ENCODE results near the gene SORL1-AS1.
"Not testable (repeated sequence)": the region's sequence is repeated elsewhere in the genome, so short reads cannot be mapped to it uniquely, and the experiment has no call there.

SORL1-AS1 gene

DNA sequence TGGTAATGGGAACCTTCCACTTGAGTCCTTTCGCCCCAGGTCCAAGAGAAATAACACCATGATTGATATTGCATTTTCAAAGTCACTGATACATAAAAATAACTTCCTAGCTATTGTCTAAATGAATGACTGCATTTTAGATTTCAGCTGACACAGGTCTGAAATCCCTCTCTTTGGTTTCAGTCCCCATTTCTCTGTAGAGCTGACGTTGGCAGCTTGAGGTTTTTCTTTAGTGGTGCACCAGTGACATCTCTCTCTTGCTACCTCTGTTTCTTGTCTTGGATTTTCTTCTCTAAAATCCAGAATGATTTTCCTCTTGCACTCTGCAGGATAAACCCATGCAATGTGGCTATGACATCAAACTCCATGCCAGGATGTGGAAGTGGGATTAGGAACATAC, 32.4 kb downstream of the SORL1-AS1 start:
- H3K4me3 ChIP-seq (ENCODE audit: low read length) = no peak overlapping the region
- no peaks in the 10 kb centered on the region for H3K9me3 ChIP-seq (ENCODE audit: control insufficient read depth, low read depth, low read length)
- peaks cover 3% of the 10 kb centered on the region for H3K4me1 ChIP-seq (ENCODE audit: control insufficient read depth, low read depth, low read length)

GRCh38 chr11:121419836-121420235, 32.9 kb downstream of the SORL1-AS1 start:
- no peak overlapping the region for H3K9ac ChIP-seq (ENCODE audit: low read length)
- H3K36me3 ChIP-seq (ENCODE audit: control insufficient read depth, low read depth, low read length) = no peaks in the 10 kb centered on the region
- H3K4me1 ChIP-seq (ENCODE audit: control insufficient read depth, low read depth, low read length) = peaks cover 3% of the 10 kb centered on the region
- H3K4me3 ChIP-seq (ENCODE audit: low read length) = no peak overlapping the region
- no peaks in the 10 kb centered on the region for H3K27me3 ChIP-seq (ENCODE audit: control insufficient read depth, insufficient read depth, low read length)
- no peak overlapping the region for H3K27ac ChIP-seq (ENCODE audit: low read length)
- H3K9me3 ChIP-seq (ENCODE audit: control insufficient read depth, low read depth, low read length) = no peaks in the 10 kb centered on the region

More for the DNA sequence above, 32.4 kb downstream of the SORL1-AS1 start:
- no peaks in the 10 kb centered on the region for H3K36me3 ChIP-seq (ENCODE audit: control insufficient read depth, low read depth, low read length)
- H3K9ac ChIP-seq (ENCODE audit: low read length) = no peak overlapping the region
- no peaks in the 10 kb centered on the region for H3K27me3 ChIP-seq (ENCODE audit: control insufficient read depth, insufficient read depth, low read length)
- no peak overlapping the region for H3K27ac ChIP-seq (ENCODE audit: low read length)

GRCh38 chr11:121418625-121419114, 34.1 kb downstream of the SORL1-AS1 start:
- H3K9ac ChIP-seq (ENCODE audit: low read length) = no peak overlapping the region
- H3K27ac ChIP-seq (ENCODE audit: low read length) = no peak overlapping the region
- no peak overlapping the region for H3K4me3 ChIP-seq (ENCODE audit: low read length)
- H3K9me3 ChIP-seq (ENCODE audit: control insufficient read depth, low read depth, low read length) = no peaks in the 10 kb centered on the region
- H3K27me3 ChIP-seq (ENCODE audit: control insufficient read depth, insufficient read depth, low read length) = no peaks in the 10 kb centered on the region
- H3K4me1 ChIP-seq (ENCODE audit: control insufficient read depth, low read depth, low read length) = peaks cover 3% of the 10 kb centered on the region
- H3K36me3 ChIP-seq (ENCODE audit: control insufficient read depth, low read depth, low read length) = no peaks in the 10 kb centered on the region

DNA sequence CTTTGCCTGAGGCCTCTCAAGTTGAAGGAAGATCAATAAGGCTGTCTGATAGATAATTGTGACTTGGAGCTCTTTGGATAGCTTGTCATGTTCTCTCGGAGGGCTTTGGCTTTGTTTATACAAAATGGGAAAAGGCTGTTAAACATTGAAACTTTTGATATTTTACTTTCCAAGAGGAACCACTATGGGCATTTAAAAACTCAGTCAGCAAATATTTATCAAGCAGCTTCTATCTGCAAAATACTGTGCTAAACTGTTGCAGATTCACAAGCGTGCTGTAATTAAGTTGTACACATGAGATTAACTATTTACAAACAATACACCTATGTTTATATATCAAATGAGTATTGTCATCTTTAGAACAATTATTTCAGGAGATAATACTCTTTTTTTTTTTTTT, 35.2 kb downstream of the SORL1-AS1 start:
- no peak overlapping the region for H3K9ac ChIP-seq (ENCODE audit: low read length)
- no peaks in the 10 kb centered on the region for H3K9me3 ChIP-seq (ENCODE audit: control insufficient read depth, low read depth, low read length)
- no peaks in the 10 kb centered on the region for H3K27me3 ChIP-seq (ENCODE audit: control insufficient read depth, insufficient read depth, low read length)
- H3K27ac ChIP-seq (ENCODE audit: low read length) = no peak overlapping the region
- H3K4me1 ChIP-seq (ENCODE audit: control insufficient read depth, low read depth, low read length) = peaks cover 3% of the 10 kb centered on the region
- no peak overlapping the region for H3K4me3 ChIP-seq (ENCODE audit: low read length)
- H3K36me3 ChIP-seq (ENCODE audit: control insufficient read depth, low read depth, low read length) = no peaks in the 10 kb centered on the region

- no peak overlapping the region for H3K9ac ChIP-seq (ENCODE audit: low read length)
- peaks cover 3% of the 10 kb centered on the region for H3K4me1 ChIP-seq (ENCODE audit: control insufficient read depth, low read depth, low read length)
- no peak overlapping the region for H3K4me3 ChIP-seq (ENCODE audit: low read length)
- H3K9me3 ChIP-seq (ENCODE audit: control insufficient read depth, low read depth, low read length) = no peaks in the 10 kb centered on the region
- H3K36me3 ChIP-seq (ENCODE audit: control insufficient read depth, low read depth, low read length) = no peaks in the 10 kb centered on the region
- H3K27ac ChIP-seq (ENCODE audit: low read length) = no peak overlapping the region
- H3K27me3 ChIP-seq (ENCODE audit: control insufficient read depth, insufficient read depth, low read length) = no peaks in the 10 kb centered on the region
Measured at GRCh38 chr11:121417055-121417551, 35.7 kb downstream of the SORL1-AS1 start.

- Histone ChIP-seq H3K27ac (ENCODE audit: low read length) (no peak overlapping the region), H3K36me3 (ENCODE audit: control insufficient read depth, low read depth, low read length) (no peaks in the 10 kb centered on the region), H3K4me3 (ENCODE audit: low read length) (no peak overlapping the region), H3K4me1 (ENCODE audit: control insufficient read depth, low read depth, low read length) (peaks cover 3% of the 10 kb centered on the region), H3K27me3 (ENCODE audit: control insufficient read depth, insufficient read depth, low read length) (no peaks in the 10 kb centered on the region), H3K9me3 (ENCODE audit: control insufficient read depth, low read depth, low read length) (no peaks in the 10 kb centered on the region), H3K9ac (ENCODE audit: low read length) (no peak overlapping the region)
Measured at GRCh38 chr11:121415856-121416255, 36.9 kb downstream of the SORL1-AS1 start.

DNA sequence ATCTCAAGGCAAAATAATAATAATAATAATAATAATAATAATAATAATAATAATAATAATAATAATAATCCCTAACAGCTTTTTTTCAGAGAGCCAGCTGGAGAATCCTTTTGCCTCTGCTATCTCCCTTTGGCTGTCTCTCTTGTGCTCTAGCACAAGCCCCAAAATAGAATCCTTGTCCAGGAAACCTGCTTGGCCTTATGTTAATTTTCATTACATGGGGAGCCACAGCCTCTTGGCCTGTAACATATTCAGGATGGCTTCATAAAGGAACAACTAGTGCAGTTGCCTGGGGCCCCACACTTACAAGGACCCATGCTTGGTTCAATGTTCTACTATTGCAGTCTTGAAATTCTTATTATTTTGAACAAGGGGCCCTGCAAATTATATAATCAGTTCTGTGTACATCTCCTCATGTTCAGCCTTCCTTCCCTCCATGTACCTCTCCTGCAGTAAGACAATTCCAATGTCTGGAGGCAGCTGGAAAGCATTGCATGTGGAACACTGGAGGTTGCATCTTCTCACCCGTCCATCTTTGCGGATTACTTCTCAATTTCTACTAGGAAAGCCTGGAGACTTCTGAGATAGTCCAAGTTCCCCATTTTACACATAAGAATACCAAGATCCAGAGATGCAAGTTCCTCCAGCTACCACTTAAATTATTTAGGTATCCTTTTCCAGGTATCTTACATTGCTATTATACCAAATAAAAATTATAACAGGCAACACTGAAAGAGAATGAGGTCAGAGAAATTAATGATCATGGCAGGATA, 38.4 kb downstream of the SORL1-AS1 start:
- Histone ChIP-seq H3K36me3 (ENCODE audit: control insufficient read depth, low read depth, low read length) (no peaks in the 10 kb centered on the region), H3K9ac (ENCODE audit: low read length) (no peak overlapping the region), H3K9me3 (ENCODE audit: control insufficient read depth, low read depth, low read length) (no peaks in the 10 kb centered on the region), H3K27me3 (ENCODE audit: control insufficient read depth, insufficient read depth, low read length) (no peaks in the 10 kb centered on the region), H3K4me1 (ENCODE audit: control insufficient read depth, low read depth, low read length) (no peaks in the 10 kb centered on the region), H3K27ac (ENCODE audit: low read length) (no peak overlapping the region), H3K4me3 (ENCODE audit: low read length) (no peak overlapping the region)

DNA sequence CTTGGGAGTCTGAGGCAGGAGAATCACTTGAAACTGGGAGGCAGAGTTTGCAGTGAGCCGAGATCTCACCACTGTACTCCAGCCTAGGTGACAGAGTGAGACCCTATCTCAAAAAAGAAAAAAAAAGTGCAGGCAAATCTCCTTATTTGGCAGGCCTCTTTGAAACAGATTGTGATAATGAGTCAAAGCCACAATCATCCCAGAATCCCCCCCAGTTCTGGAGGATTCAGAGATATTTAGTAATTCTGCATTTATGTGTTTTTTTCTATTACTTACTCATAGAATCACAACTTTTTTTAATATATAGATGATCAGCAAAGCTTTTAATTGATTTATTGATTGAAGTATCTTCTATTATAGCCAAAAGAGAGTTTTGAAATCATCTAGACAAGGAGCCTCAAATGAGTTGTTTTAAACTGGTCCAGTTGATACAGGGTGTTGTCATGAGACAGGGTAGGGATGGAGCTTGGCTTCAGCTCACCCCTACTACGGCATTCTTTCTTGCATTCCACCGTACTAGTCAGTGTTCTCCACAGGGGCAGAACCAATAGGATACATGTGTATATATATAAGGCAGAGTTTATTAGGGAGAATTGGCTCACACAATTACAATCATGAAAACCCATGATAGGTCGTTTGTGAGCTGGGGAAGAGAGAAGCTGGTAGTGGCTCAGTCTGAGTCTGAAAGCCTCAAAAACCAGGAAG, 39.9 kb downstream of the SORL1-AS1 start:
- Histone ChIP-seq H3K27me3 (ENCODE audit: control insufficient read depth, insufficient read depth, low read length) (no peaks in the 10 kb centered on the region), H3K9me3 (ENCODE audit: control insufficient read depth, low read depth, low read length) (no peaks in the 10 kb centered on the region), H3K9ac (ENCODE audit: low read length) (no peak overlapping the region), H3K4me3 (ENCODE audit: low read length) (no peak overlapping the region), H3K27ac (ENCODE audit: low read length) (no peak overlapping the region), H3K36me3 (ENCODE audit: control insufficient read depth, low read depth, low read length) (no peaks in the 10 kb centered on the region), H3K4me1 (ENCODE audit: control insufficient read depth, low read depth, low read length) (peaks cover 7% of the 10 kb centered on the region)

DNA sequence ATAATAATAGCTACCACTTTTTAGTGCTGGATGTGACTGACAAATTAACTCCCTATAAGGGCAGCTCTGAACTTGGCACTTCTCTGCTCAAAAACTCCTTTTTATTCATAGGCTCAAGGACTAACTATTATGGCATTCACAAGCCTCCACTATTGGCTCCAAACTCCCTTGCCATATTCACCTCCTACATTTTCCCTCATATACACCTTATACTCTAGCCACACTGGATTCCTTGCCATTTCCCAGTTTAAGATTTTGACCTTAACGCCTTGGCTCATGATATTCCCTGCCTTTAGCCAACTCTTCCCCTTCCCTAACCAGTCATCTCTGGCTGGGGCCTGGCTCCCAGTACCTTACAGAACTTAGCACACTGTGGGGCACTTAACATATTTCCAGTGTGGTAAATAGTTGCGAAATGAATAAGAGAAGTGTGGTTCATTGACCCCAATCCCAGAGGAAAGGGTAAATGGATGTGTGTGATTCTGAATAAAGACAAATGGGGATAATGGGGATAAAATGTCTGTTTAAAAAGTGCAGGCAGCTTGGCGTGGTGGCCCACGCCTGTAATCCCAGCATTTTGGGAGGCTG, 40.7 kb downstream of the SORL1-AS1 start:
- Histone ChIP-seq H3K9ac (ENCODE audit: low read length) (no peak overlapping the region), H3K4me1 (ENCODE audit: control insufficient read depth, low read depth, low read length) (peaks cover 14% of the 10 kb centered on the region)

GRCh38 chr11:121411330-121411729, 41.4 kb downstream of the SORL1-AS1 start:
- H3K4me1 ChIP-seq (ENCODE audit: control insufficient read depth, low read depth, low read length) = peaks cover 21% of the 10 kb centered on the region
- H3K27ac ChIP-seq (ENCODE audit: low read length); H3K9me3 ChIP-seq (ENCODE audit: control insufficient read depth, low read depth, low read length); H3K9ac ChIP-seq (ENCODE audit: low read length); H3K27me3 ChIP-seq (ENCODE audit: control insufficient read depth, insufficient read depth, low read length); H3K36me3 ChIP-seq (ENCODE audit: control insufficient read depth, low read depth, low read length); H3K4me3 ChIP-seq (ENCODE audit: low read length): not testable (repeated sequence)

More for the DNA sequence above, 40.7 kb downstream of the SORL1-AS1 start:
- no peaks in the 10 kb centered on the region for H3K36me3 ChIP-seq (ENCODE audit: control insufficient read depth, low read depth, low read length)
- H3K27ac ChIP-seq (ENCODE audit: low read length) = no peak overlapping the region
- no peaks in the 10 kb centered on the region for H3K27me3 ChIP-seq (ENCODE audit: control insufficient read depth, insufficient read depth, low read length)
- no peaks in the 10 kb centered on the region for H3K9me3 ChIP-seq (ENCODE audit: control insufficient read depth, low read depth, low read length)
- no peak overlapping the region for H3K4me3 ChIP-seq (ENCODE audit: low read length)

GRCh38 chr11:121410041-121410440, 42.7 kb downstream of the SORL1-AS1 start:
- H3K27ac ChIP-seq (ENCODE audit: low read length) = not testable (repeated sequence)
- H3K4me1 ChIP-seq (ENCODE audit: control insufficient read depth, low read depth, low read length) = peaks cover 30% of the 10 kb centered on the region

More at GRCh38 chr11:121410041-121410440, 42.7 kb downstream of the SORL1-AS1 start:
- not testable (repeated sequence) for H3K4me3 ChIP-seq (ENCODE audit: low read length); H3K27me3 ChIP-seq (ENCODE audit: control insufficient read depth, insufficient read depth, low read length); H3K9me3 ChIP-seq (ENCODE audit: control insufficient read depth, low read depth, low read length); H3K9ac ChIP-seq (ENCODE audit: low read length); H3K36me3 ChIP-seq (ENCODE audit: control insufficient read depth, low read depth, low read length)
